Measurements from ENCODE around the gene PPP2R1A.

DNA sequence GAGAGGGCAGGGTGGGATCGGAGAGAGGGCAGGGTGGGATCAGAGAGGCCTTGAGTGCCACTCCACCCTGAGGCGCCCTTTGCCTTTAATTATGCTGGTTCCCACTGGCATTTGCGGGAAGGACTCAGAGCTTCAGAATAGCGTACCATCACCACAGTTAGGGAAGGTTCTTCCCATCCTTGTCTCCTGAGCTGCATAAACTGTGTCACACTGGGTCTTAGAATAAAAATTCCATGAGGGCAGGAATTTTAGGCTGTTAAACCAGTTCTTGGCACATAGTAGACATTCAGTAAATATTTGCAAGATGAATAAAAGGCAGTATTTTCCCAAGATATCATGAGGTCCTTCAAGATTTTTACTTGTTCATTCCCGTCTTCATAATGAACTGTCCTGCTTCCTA, 24.4 kb downstream of the PPP2R1A start:
- no peak for TF ChIP-seq CTCF (IDR thresholded peaks at IDR 0.05)
- TF ChIP-seq POLR2A (IDR thresholded peaks at IDR 0.05), result no peak
